GM23338 (cell line): ENCODE data around the gene PPFIBP1.
"Not testable (repeated sequence)": the region's sequence is repeated elsewhere in the genome, so short reads cannot be mapped to it uniquely, and the experiment has no call there.

Experiments
- CREB1 ChIP-seq: fragments of 250-450 bp; sonication (Bioruptor Pico); IDR thresholded peaks from 2 replicates; pipeline ENCODE4 v1.5.0; 2020; ENCODE audit warnings: low read depth, mild to moderate bottlenecking, moderate library complexity
- CTCF ChIP-seq, 2 experiments: fragments of 200-600 bp in 1 of 2; sonication (generic) in 1 of 2; conservative IDR thresholded peaks; 2 replicates each; pipeline versions ENCODE4 v1.5.1 to v1.6.1; 2016 to 2017; ENCODE audit warnings: antibody characterized with exemption in 2 of 2, low read depth in 2 of 2, mild to moderate bottlenecking in 2 of 2, moderate library complexity in 1 of 2
- EZH2 ChIP-seq: fragments of 200-600 bp; sonication (generic); IDR thresholded peaks from one replicate; pipeline ENCODE4 v1.8.0; 2017; ENCODE audit warnings: antibody characterized with exemption, mild to moderate bottlenecking, low read depth; ENCODE audit not compliant: unreplicated experiment
- EZH2phosphoT487 ChIP-seq: fragments of 200-600 bp; sonication (generic); IDR thresholded peaks from one replicate; pipeline ENCODE4 v1.8.1; 2018; ENCODE audit warnings: antibody characterized with exemption; ENCODE audit not compliant: unreplicated experiment
- POLR2AphosphoS5 ChIP-seq: IDR thresholded peaks from 2 replicates; pipeline ENCODE4 v1.6.1; 2016; ENCODE audit warnings: antibody characterized with exemption, low read depth
- REST ChIP-seq: IDR thresholded peaks from one replicate; pipeline ENCODE4 v1.6.1; 2018; ENCODE audit warnings: antibody characterized with exemption; ENCODE audit not compliant: unreplicated experiment
- ZNF114 ChIP-seq: fragments of 250-450 bp; sonication (Bioruptor Pico); IDR thresholded peaks from 2 replicates; pipeline ENCODE4 v1.5.0; 2020; ENCODE audit warnings: mild to moderate bottlenecking, moderate library complexity
- TF ChIP-seq, protein P1 (sequence below): IDR thresholded peaks from 2 replicates; pipeline ENCODE4 v1.6.1; 2016; ENCODE audit warnings: antibody characterized with exemption

- TF ChIP-seq CTCF (conservative IDR thresholded peaks at IDR 0.05; ENCODE audit: low read depth in 2 of 2); REST; EZH2; POLR2AphosphoS5; EZH2phosphoT487; ZNF114; CREB1 (CRISPR knock-in tag): not testable (repeated sequence)
- TF ChIP-seq, protein P1, sequence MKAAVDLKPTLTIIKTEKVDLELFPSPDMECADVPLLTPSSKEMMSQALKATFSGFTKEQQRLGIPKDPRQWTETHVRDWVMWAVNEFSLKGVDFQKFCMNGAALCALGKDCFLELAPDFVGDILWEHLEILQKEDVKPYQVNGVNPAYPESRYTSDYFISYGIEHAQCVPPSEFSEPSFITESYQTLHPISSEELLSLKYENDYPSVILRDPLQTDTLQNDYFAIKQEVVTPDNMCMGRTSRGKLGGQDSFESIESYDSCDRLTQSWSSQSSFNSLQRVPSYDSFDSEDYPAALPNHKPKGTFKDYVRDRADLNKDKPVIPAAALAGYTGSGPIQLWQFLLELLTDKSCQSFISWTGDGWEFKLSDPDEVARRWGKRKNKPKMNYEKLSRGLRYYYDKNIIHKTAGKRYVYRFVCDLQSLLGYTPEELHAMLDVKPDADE, result not testable (repeated sequence)
Measured at GRCh38 chr12:27591698-27592097, 67.7 kb downstream of the PPFIBP1 start.
